ENCODE data around the gene NREP. TPM values are rescaled to one million over a fixed set of nuclear protein-coding genes. Genes with fewer than 3 reads are reported as not detected.

The NREP gene
- total RNA-seq, 5 donors from 2014 or later (not counting 1 experiment from before 2014, with no cell fraction given) = 2.1 to 9.0 (median 4.6) TPM

- H3K4me3 Mint-ChIP-seq = peak overlapping the region; percentile 79 to 82 (median 80)
- POLR2A ChIA-PET = interaction anchor here (0.7 to 0.8 kb wide), 2 partner anchors 1103 to 1137 kb away, joined by 4 to 7 read pairs; no protein-coding TSS in a partner anchor
Observed at GRCh38 chr5:111757355-111758283, 625 bp upstream of the NREP start.

GRCh38 chr5:111755942-111756381 is 1.0 kb downstream of the NREP start:
- ChIA-PET CTCF (no interaction called here), POLR2A (no interaction called here)
- peaks cover 10 to 13% of the 10 kb centered on the region in 2 experiments for H3K4me1 ChIP-seq (ENCODE audit: control insufficient read depth in 1 of 2, extremely low read depth in 1 of 2, insufficient read depth in 2 of 2, low read length in 2 of 2)
- H3K27me3 Mint-ChIP-seq = peaks cover 0 to 19% of the 10 kb centered on the region in 2 donors
- H3K9me3 Mint-ChIP-seq = no peaks in the 10 kb centered on the region
- peak overlapping the region in 2 of 3 donors; percentile 79 to 82 for H3K4me3 Mint-ChIP-seq
- no CpG with 5 or more reads among the region's 5 CpGs for WGBS (ENCODE audit: insufficient coverage)
- H3K36me3 ChIP-seq (ENCODE audit: control insufficient read depth in 2 of 2, extremely low read depth in 1 of 2, insufficient read depth in 1 of 2, low read length in 1 of 2) = no peaks in the 10 kb centered on the region
- peaks cover 15 to 21% (median 16%) of the 10 kb centered on the region in 3 donors for H3K4me1 Mint-ChIP-seq
- peak overlapping the region in 1 of 2 donors; percentile 97 for H3K4me3 ChIP-seq (ENCODE audit: control insufficient read depth in 1 of 2, extremely low read depth in 1 of 2, low read length in 1 of 2)
- peaks cover 0 to 8% of the 10 kb centered on the region in 2 experiments for H3K27me3 ChIP-seq (replicated peaks in 1 of 2; ENCODE audit: control insufficient read depth in 2 of 2, extremely low read depth in 1 of 2, insufficient read depth in 2 of 2, low read length in 1 of 2)
- no peak for ATAC-seq (replicated peaks in 1 of 4)
- H3K27ac Mint-ChIP-seq = no peak overlapping the region
- DNase-seq = no peak
- no peaks in the 10 kb centered on the region for H3K36me3 Mint-ChIP-seq
- H3K9me3 ChIP-seq = no peaks in the 10 kb centered on the region
- no peak overlapping the region for H3K27ac ChIP-seq (ENCODE audit: low read length)

More at GRCh38 chr5:111757355-111758283, 625 bp upstream of the NREP start:
- H3K4me3 ChIP-seq (ENCODE audit: control insufficient read depth in 1 of 2, extremely low read depth in 1 of 2, low read length in 1 of 2) = peak overlapping the region; percentile 58 to 97
- H3K9me3 ChIP-seq = no peaks in the 10 kb centered on the region
- CTCF ChIA-PET = interaction anchor here in 1 of 2 donors (0.6 kb wide), 1 partner anchor 226 kb away, joined by 5 read pairs; no protein-coding TSS in a partner anchor
- peaks cover 0 to 8% of the 10 kb centered on the region in 2 experiments for H3K27me3 ChIP-seq (replicated peaks in 1 of 2; ENCODE audit: control insufficient read depth in 2 of 2, extremely low read depth in 1 of 2, insufficient read depth in 2 of 2, low read length in 1 of 2)
- H3K27ac ChIP-seq (ENCODE audit: low read length) = peak overlapping the region; percentile 47
- Mint-ChIP-seq H3K27me3 (peaks cover 0 to 18% of the 10 kb centered on the region in 2 donors), H3K36me3 (no peaks in the 10 kb centered on the region), H3K9me3 (no peaks in the 10 kb centered on the region), H3K4me1 (peaks cover 15 to 21% (median 16%) of the 10 kb centered on the region in 3 donors), H3K27ac (peak overlapping the region in 1 of 2 donors; percentile 56)
- under 1% methylated on average over 95 of the region's 98 CpGs for WGBS (ENCODE audit: insufficient coverage)
- no peaks in the 10 kb centered on the region for H3K36me3 ChIP-seq (ENCODE audit: control insufficient read depth in 2 of 2, extremely low read depth in 1 of 2, insufficient read depth in 1 of 2, low read length in 1 of 2)
- DNase-seq (peak; percentile 46 to 85 (median 74)), ATAC-seq (replicated peaks in 1 of 4) (peak; percentile 82 to 90 (median 86))
- H3K4me1 ChIP-seq (ENCODE audit: control insufficient read depth in 1 of 2, extremely low read depth in 1 of 2, insufficient read depth in 2 of 2, low read length in 2 of 2) = peaks cover 10 to 13% of the 10 kb centered on the region in 2 experiments

GRCh38 chr5:111755345-111755941 is 1.6 kb downstream of the NREP start:
- no peaks in the 10 kb centered on the region for H3K36me3 Mint-ChIP-seq
- ATAC-seq (replicated peaks in 1 of 4) (no peak), DNase-seq (no peak)
- Histone ChIP-seq H3K27ac (ENCODE audit: low read length) (no peak overlapping the region), H3K4me1 (ENCODE audit: control insufficient read depth in 1 of 2, extremely low read depth in 1 of 2, insufficient read depth in 2 of 2, low read length in 2 of 2) (peaks cover 10 to 13% of the 10 kb centered on the region in 2 experiments), H3K27me3 (replicated peaks in 1 of 2; ENCODE audit: control insufficient read depth in 2 of 2, extremely low read depth in 1 of 2, insufficient read depth in 2 of 2, low read length in 1 of 2) (peaks cover 0 to 8% of the 10 kb centered on the region in 2 experiments), H3K4me3 (ENCODE audit: control insufficient read depth in 1 of 2, extremely low read depth in 1 of 2, low read length in 1 of 2) (peak overlapping the region in 1 of 2 donors; percentile 53), H3K36me3 (ENCODE audit: control insufficient read depth in 2 of 2, extremely low read depth in 1 of 2, insufficient read depth in 1 of 2, low read length in 1 of 2) (no peaks in the 10 kb centered on the region), H3K9me3 (no peaks in the 10 kb centered on the region)
- H3K4me1 Mint-ChIP-seq = peaks cover 15 to 21% (median 16%) of the 10 kb centered on the region in 3 donors
- H3K27me3 Mint-ChIP-seq = peaks cover 0 to 19% of the 10 kb centered on the region in 2 donors
- POLR2A ChIA-PET = no interaction called here
- H3K27ac Mint-ChIP-seq = no peak overlapping the region
- H3K9me3 Mint-ChIP-seq = no peaks in the 10 kb centered on the region
- H3K4me3 Mint-ChIP-seq = peak overlapping the region in 2 of 3 donors; percentile 3 to 79
- CTCF ChIA-PET = no interaction called here
- WGBS (ENCODE audit: insufficient coverage) = 50% methylated on average over 1 of the region's 8 CpGs

- no peaks in the 10 kb centered on the region for H3K9me3 Mint-ChIP-seq
- ATAC-seq (replicated peaks in 1 of 4) (no peak), DNase-seq (no peak)
- no peaks in the 10 kb centered on the region for H3K36me3 ChIP-seq (ENCODE audit: control insufficient read depth in 2 of 2, extremely low read depth in 1 of 2, insufficient read depth in 1 of 2, low read length in 1 of 2)
- H3K4me1 Mint-ChIP-seq = peaks cover 15 to 21% (median 16%) of the 10 kb centered on the region in 3 donors
- POLR2A ChIA-PET = interaction anchor here in 1 of 2 donors (0.6 kb wide), 1 partner anchor 1696 kb away, joined by 3 read pairs; no protein-coding TSS in a partner anchor
- peaks cover 0 to 8% of the 10 kb centered on the region in 2 experiments for H3K27me3 ChIP-seq (replicated peaks in 1 of 2; ENCODE audit: control insufficient read depth in 2 of 2, extremely low read depth in 1 of 2, insufficient read depth in 2 of 2, low read length in 1 of 2)
- H3K27ac ChIP-seq (ENCODE audit: low read length) = no peak overlapping the region
- CTCF ChIA-PET = interaction anchor here (0.6 kb wide), 3 partner anchors 12 to 1670 kb away, joined by 3 to 8 read pairs (median 4); no protein-coding TSS in a partner anchor
- no peak overlapping the region for H3K27ac Mint-ChIP-seq
- H3K9me3 ChIP-seq = no peaks in the 10 kb centered on the region
- no peak overlapping the region for H3K4me3 Mint-ChIP-seq
- WGBS (ENCODE audit: insufficient coverage) = 67% methylated on average over 1 of the region's 3 CpGs
- H3K27me3 Mint-ChIP-seq = peaks cover 0 to 16% of the 10 kb centered on the region in 2 donors
- H3K4me3 ChIP-seq (ENCODE audit: control insufficient read depth in 1 of 2, extremely low read depth in 1 of 2, low read length in 1 of 2) = no peak overlapping the region
- no peaks in the 10 kb centered on the region for H3K36me3 Mint-ChIP-seq
- H3K4me1 ChIP-seq (ENCODE audit: control insufficient read depth in 1 of 2, extremely low read depth in 1 of 2, insufficient read depth in 2 of 2, low read length in 2 of 2) = peaks cover 10 to 15% of the 10 kb centered on the region in 2 experiments
Observed at GRCh38 chr5:111753884-111754589, 3.0 kb downstream of the NREP start.

GRCh38 chr5:111752426-111752965 is 4.5 kb downstream of the NREP start:
- peaks cover 0 to 3% of the 10 kb centered on the region in 2 experiments for H3K27me3 ChIP-seq (replicated peaks in 1 of 2; ENCODE audit: control insufficient read depth in 2 of 2, extremely low read depth in 1 of 2, insufficient read depth in 2 of 2, low read length in 1 of 2)
- ATAC-seq (replicated peaks in 1 of 4) (no peak), DNase-seq (no peak)
- Mint-ChIP-seq H3K9me3 (no peaks in the 10 kb centered on the region), H3K4me1 (peaks cover 11 to 16% (median 14%) of the 10 kb centered on the region in 3 donors), H3K27me3 (peaks cover 0 to 11% of the 10 kb centered on the region in 2 donors), H3K4me3 (no peak overlapping the region), H3K27ac (no peak overlapping the region), H3K36me3 (no peaks in the 10 kb centered on the region)
- 100% methylated on average over 1 of the region's 2 CpGs for WGBS (ENCODE audit: insufficient coverage)
- H3K9me3 ChIP-seq = no peaks in the 10 kb centered on the region
- POLR2A ChIA-PET = no interaction called here
- CTCF ChIA-PET = interaction anchor here in 1 of 2 donors (0.6 kb wide), 1 partner anchor 220 kb away, joined by 3 read pairs; no protein-coding TSS in a partner anchor
- H3K36me3 ChIP-seq (ENCODE audit: control insufficient read depth in 2 of 2, extremely low read depth in 1 of 2, insufficient read depth in 1 of 2, low read length in 1 of 2) = no peaks in the 10 kb centered on the region
- H3K4me3 ChIP-seq (ENCODE audit: control insufficient read depth in 1 of 2, extremely low read depth in 1 of 2, low read length in 1 of 2) = no peak overlapping the region
- H3K27ac ChIP-seq (ENCODE audit: low read length) = no peak overlapping the region
- peaks cover 6 to 15% of the 10 kb centered on the region in 2 experiments for H3K4me1 ChIP-seq (ENCODE audit: control insufficient read depth in 1 of 2, extremely low read depth in 1 of 2, insufficient read depth in 2 of 2, low read length in 2 of 2)
